Measurements from ENCODE around the gene PDE2A.

The PDE2A gene

GRCh38 chr11:72589802-72590761 is 84.1 kb downstream of the PDE2A start:
- DNase-seq (ENCODE audit: low spot score) = no peak

GRCh38 chr11:72588421-72589410 is 85.5 kb downstream of the PDE2A start:
- DNase-seq (ENCODE audit: low spot score) = no peak

GRCh38 chr11:72587696-72588095 is 86.5 kb downstream of the PDE2A start:
- DNase-seq (ENCODE audit: low spot score) = no peak

- no peak for DNase-seq (ENCODE audit: low spot score)
Observed at GRCh38 chr11:72586321-72587090, 87.7 kb downstream of the PDE2A start.

GRCh38 chr11:72585762-72586311 is 88.4 kb downstream of the PDE2A start:
- DNase-seq (ENCODE audit: low spot score) = peak; percentile 47

GRCh38 chr11:72584939-72585597 is 89.2 kb downstream of the PDE2A start:
- DNase-seq (ENCODE audit: low spot score) = no peak

- no peak for DNase-seq (ENCODE audit: low spot score)
Observed at GRCh38 chr11:72584293-72584938, 89.8 kb downstream of the PDE2A start.

- DNase-seq (ENCODE audit: low spot score) = no peak
Observed at GRCh38 chr11:72583616-72584292, 90.5 kb downstream of the PDE2A start.

GRCh38 chr11:72583177-72583553 is 91.1 kb downstream of the PDE2A start:
- DNase-seq (ENCODE audit: low spot score) = no peak

- DNase-seq (ENCODE audit: low spot score) = no peak
Observed at GRCh38 chr11:72582206-72583176, 91.7 kb downstream of the PDE2A start.

- no peak for DNase-seq (ENCODE audit: low spot score)
Observed at GRCh38 chr11:72581067-72581466, 93.2 kb downstream of the PDE2A start.

- no peak for DNase-seq (ENCODE audit: low spot score)
Observed at GRCh38 chr11:72580642-72580950, 93.6 kb downstream of the PDE2A start.

GRCh38 chr11:72579816-72580641 is 94.2 kb downstream of the PDE2A start:
- DNase-seq (ENCODE audit: low spot score) = no peak

- no peak for DNase-seq (ENCODE audit: low spot score)
Observed at GRCh38 chr11:72578991-72579815, 95.0 kb downstream of the PDE2A start.

- DNase-seq (ENCODE audit: low spot score) = no peak
Observed at GRCh38 chr11:72578566-72578965, 95.7 kb downstream of the PDE2A start.

GRCh38 chr11:72578051-72578450 is 96.2 kb downstream of the PDE2A start:
- DNase-seq (ENCODE audit: low spot score) = no peak

- DNase-seq (ENCODE audit: low spot score) = no peak
Observed at GRCh38 chr11:72577271-72577721, 96.9 kb downstream of the PDE2A start.
